ENCODE measurements around the gene EMC8. TPM values are rescaled to one million over a fixed set of nuclear protein-coding genes. Genes with fewer than 3 reads are reported as not detected.

Gene EMC8
- total and polyA plus RNA-seq, 2 of the 8 experiments (the other 6 are each of a cell fraction or from before 2014, with no cell fraction given) = 52.2 to 69.7 TPM

GRCh38 chr16:85789773-85790172, 9.6 kb downstream of the EMC8 start:
- no peaks in the 10 kb centered on the region for H3K27me3 ChIP-seq (replicated peaks in 1 of 4; ENCODE audit: control insufficient read depth in 3 of 4, extremely low read depth in 1 of 4, insufficient read depth in 3 of 4, low read length in 3 of 4)
- ChIA-PET POLR2A (ENCODE audit: partially characterized antibody) (interaction anchor here (0.6 to 2.4 kb wide), 3 partner anchors 9 to 1930 kb away, joined by 3 to 6 read pairs (median 3); no protein-coding TSS in a partner anchor), CTCF (ENCODE audit: partially characterized antibody) (interaction anchor here (0.6 kb wide), 1 partner anchor 89 kb away, joined by 3 read pairs; no protein-coding TSS in a partner anchor)
- H3K23ac ChIP-seq (ENCODE audit: insufficient read length) = no peak overlapping the region
- DNase-seq (ENCODE audit: low read depth in 1 of 2, low spot score in 2 of 2) (no peak), FAIRE-seq (no peak)
- peaks cover 16 to 17% of the 10 kb centered on the region in 2 experiments for H4K20me1 ChIP-seq (replicated peaks in 1 of 2; ENCODE audit: control insufficient read depth in 1 of 2, insufficient read depth in 2 of 2, low read length in 2 of 2)
- no peak overlapping the region for H4K8ac ChIP-seq (ENCODE audit: extremely low read depth, insufficient read depth, low read length)
- no peak overlapping the region for H2BK5ac ChIP-seq (ENCODE audit: low read depth, low read length)
- H2AK5ac ChIP-seq (ENCODE audit: low read depth, low read length) = no peak overlapping the region
- no peak overlapping the region for H3K27ac ChIP-seq (ENCODE audit: low read depth, low read length)
- no peak overlapping the region for H3K56ac ChIP-seq (replicated peaks; ENCODE audit: insufficient read length, low read depth, low read length)
- 86% methylated on average over 6 of the region's 6 CpGs; no CpG with 5 or more reads in 1 of the 2 experiments for WGBS, 2 experiments (ENCODE audit: extremely low coverage in 1 of 2, insufficient coverage in 1 of 2, insufficient read length in 1 of 2, insufficient replicate concordance in 2 of 2, low coverage in 1 of 2, low lambda C conversion rate in 2 of 2, missing lambda C conversion rate in 1 of 2)
- no peak overlapping the region for H4K5ac ChIP-seq (ENCODE audit: insufficient read length, low read depth, low read length)
- H3K79me2 ChIP-seq (ENCODE audit: control insufficient read depth in 1 of 2, insufficient read depth in 2 of 2, low read length in 2 of 2) = peaks cover 6 to 68% of the 10 kb centered on the region in 2 experiments; a peak in 3 of 4 replicates
- no peak overlapping the region for H3K14ac ChIP-seq (ENCODE audit: insufficient read length)
- no peaks in the 10 kb centered on the region for H3K23me2 ChIP-seq (ENCODE audit: low read depth, low read length)
- peaks cover 0 to 2% of the 10 kb centered on the region in 2 experiments; a peak in 1 of 4 replicates for H3K9me3 ChIP-seq (ENCODE audit: insufficient read depth in 2 of 2, low read depth in 1 of 2, low read length in 1 of 2)
- H3K4me1 ChIP-seq (replicated peaks in 1 of 4; ENCODE audit: control insufficient read depth in 3 of 4, insufficient read depth in 4 of 4, low read length in 3 of 4) = no peaks in the 10 kb centered on the region
- no peak overlapping the region for H3K4me2 ChIP-seq (ENCODE audit: insufficient read depth in 1 of 2, low read depth in 2 of 2, low read length in 2 of 2)
- no peak overlapping the region for H3K4me3 ChIP-seq (ENCODE audit: extremely low read depth in 1 of 4, insufficient read depth in 2 of 4, low read depth in 3 of 4, low read length in 4 of 4)
- H3K9ac ChIP-seq (replicated peaks in 1 of 4; ENCODE audit: extremely low read depth in 1 of 4, low read depth in 3 of 4, low read length in 3 of 4) = no peak overlapping the region
- H3K79me1 ChIP-seq (ENCODE audit: low read depth, low read length) = peaks cover 20% of the 10 kb centered on the region; the same call in 1 of the 2 replicates
- no peak overlapping the region for H2BK15ac ChIP-seq (ENCODE audit: low read length)
- H3K36me3 ChIP-seq (ENCODE audit: control insufficient read depth in 2 of 4, insufficient read depth in 4 of 4, low read length in 3 of 4) = peaks cover 5 to 50% (median 23%) of the 10 kb centered on the region in 4 experiments; a peak in 7 of 8 replicates
- H3K4ac ChIP-seq (replicated peaks; ENCODE audit: insufficient read length, low read depth, low read length) = no peak overlapping the region
- H2BK12ac ChIP-seq (ENCODE audit: low read depth, low read length) = no peak overlapping the region
- H4K91ac ChIP-seq (replicated peaks; ENCODE audit: insufficient read length, low read length) = no peak overlapping the region
- no peak overlapping the region for H2BK20ac ChIP-seq (ENCODE audit: low read length)
- H2BK120ac ChIP-seq (replicated peaks; ENCODE audit: low read depth, low read length) = no peak overlapping the region
- H2AFZ ChIP-seq (ENCODE audit: low read length) = no peak overlapping the region
- no peak overlapping the region for H3K18ac ChIP-seq (ENCODE audit: extremely low read depth, low read length)
- no peak for TF ChIP-seq ASH2L (IDR thresholded peaks at IDR 0.05; ENCODE audit: low read length)
- no peak for TF ChIP-seq TEAD4 (IDR thresholded peaks at IDR 0.05; ENCODE audit: low read depth, low read length)
- no peak for TF ChIP-seq EGR1 (IDR thresholded peaks at IDR 0.05; ENCODE audit: borderline replicate concordance, low read depth, low read length)
- TF ChIP-seq CTCF (IDR thresholded peaks at IDR 0.05; ENCODE audit: control extremely low read depth in 1 of 3, insufficient read depth in 1 of 3, low read depth in 1 of 3, low read length in 3 of 3) = no peak
- TF ChIP-seq EZH2 (IDR thresholded peaks at IDR 0.05; ENCODE audit: low read depth, low read length, severe bottlenecking) = no peak
- no peak for TF ChIP-seq RBBP5 (IDR thresholded peaks at IDR 0.05; ENCODE audit: borderline replicate concordance, low read depth, low read length)
- no peak for TF ChIP-seq YY1 (IDR thresholded peaks at IDR 0.05; ENCODE audit: low read depth, low read length)
- no peak for TF ChIP-seq RXRA (IDR thresholded peaks at IDR 0.05; ENCODE audit: insufficient read depth, low read depth, low read length)
- no peak for TF ChIP-seq PHF8 (conservative IDR thresholded peaks at IDR 0.05; ENCODE audit: low read depth, low read length)
- TF ChIP-seq MAFK (IDR thresholded peaks at IDR 0.05; ENCODE audit: low read depth, low read length) = no peak
- TF ChIP-seq CTBP2 (IDR thresholded peaks at IDR 0.05; ENCODE audit: borderline replicate concordance, insufficient read depth, insufficient read length, low read length) = no peak

Measured in H1 (cell line).